SJCRH30 (cell line): ENCODE measurements around the gene HAVCR1. TPM values are rescaled to one million over a fixed set of nuclear protein-coding genes. Genes with fewer than 3 reads are reported as not detected.
"Not testable (repeated sequence)": the region's sequence is repeated elsewhere in the genome, so short reads cannot be mapped to it uniquely, and the experiment has no call there.

Experiments used
- DNase-seq, 2 experiments: peaks; one replicate each; pipeline ENCODE4 v3.0.0-alpha.2; 2015 to 2020
- H3K27ac ChIP-seq: fragments of 250-450 bp; sonication (Bioruptor Pico); 2 replicates; pipeline ENCODE4 v1.5.1; 2020; ENCODE audit warnings: mild to moderate bottlenecking, moderate library complexity
- H3K27me3 ChIP-seq: fragments of 250-450 bp; sonication (Bioruptor Pico); 2 replicates; pipeline ENCODE4 v1.5.1; 2020; ENCODE audit warnings: mild to moderate bottlenecking, moderate library complexity
- H3K36me3 ChIP-seq: fragments of 250-450 bp; sonication (Bioruptor Pico); 2 replicates; pipeline ENCODE4 v1.5.1; 2020; ENCODE audit warnings: mild to moderate bottlenecking, moderate library complexity
- H3K4me1 ChIP-seq: fragments of 250-450 bp; sonication (Bioruptor Pico); 2 replicates; pipeline ENCODE4 v1.5.1; 2020; ENCODE audit warnings: mild to moderate bottlenecking, moderate library complexity
- H3K4me3 ChIP-seq: fragments of 250-450 bp; sonication (Bioruptor Pico); 2 replicates; pipeline ENCODE4 v1.5.1; 2020; ENCODE audit warnings: mild to moderate bottlenecking, moderate library complexity
- H3K9me3 ChIP-seq: fragments of 250-450 bp; sonication (Bioruptor Pico); replicated peaks from 2 replicates; pipeline ENCODE4 v1.5.1; 2020; ENCODE audit warnings: mild to moderate bottlenecking, moderate library complexity
- total RNA-seq: library from RNA; depleted of rRNA; stranded (reverse); fragments of >200 nt; shearing (Covaris generic); gene quantifications from 2 replicates; pipeline ENCODE4 v1.2.3, GENCODE V29; 2014

Gene HAVCR1
- total RNA-seq, 1 experiment from 2014 or later, result 0.18 TPM

GRCh38 chr5:157033071-157033583 lies 25.8 kb downstream of the HAVCR1 start:
- H3K27ac ChIP-seq, result no peak overlapping the region
- no peaks in the 10 kb centered on the region for H3K4me1 ChIP-seq
- DNase-seq, result no peak
- no peak overlapping the region for H3K4me3 ChIP-seq
- H3K36me3 ChIP-seq, result no peaks in the 10 kb centered on the region
- H3K27me3 ChIP-seq, result 0 out of 2 replicates have a peak, but pooled peaks cover 5% of the 10 kb centered on the region
- H3K9me3 ChIP-seq, result no peaks in the 10 kb centered on the region

GRCh38 chr5:157030692-157031091 lies 28.2 kb downstream of the HAVCR1 start:
- H3K27me3 ChIP-seq, result 0 out of 2 replicates have a peak, but pooled peaks cover 3% of the 10 kb centered on the region
- no peaks in the 10 kb centered on the region for H3K4me1 ChIP-seq
- no peaks in the 10 kb centered on the region for H3K36me3 ChIP-seq
- no peak overlapping the region for H3K4me3 ChIP-seq
- no peak overlapping the region for H3K27ac ChIP-seq
- DNase-seq, result no peak
- no peaks in the 10 kb centered on the region for H3K9me3 ChIP-seq

DNA sequence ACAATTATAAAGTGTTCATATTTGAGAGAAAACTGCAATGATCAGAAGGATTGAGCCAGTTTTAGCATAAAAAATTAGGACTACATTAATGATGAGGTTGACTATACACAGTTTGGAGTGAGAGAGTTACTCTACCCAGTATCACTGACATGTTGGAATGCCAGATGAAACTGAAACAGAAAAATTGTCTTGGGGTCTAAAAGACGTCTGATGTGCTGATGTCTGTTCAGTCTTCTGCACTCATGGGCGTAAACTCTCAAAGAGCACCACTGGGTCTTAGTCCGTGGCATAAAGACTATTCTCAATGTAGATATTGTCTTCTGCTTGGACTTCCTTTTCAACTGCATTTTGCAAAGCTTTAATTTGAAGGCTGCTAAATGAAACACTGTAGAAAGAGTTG lies 29.5 kb downstream of the HAVCR1 start:
- no peaks in the 10 kb centered on the region for H3K27me3 ChIP-seq
- no peak for DNase-seq
- H3K4me1 ChIP-seq, result no peaks in the 10 kb centered on the region
- no peaks in the 10 kb centered on the region for H3K36me3 ChIP-seq
- no peaks in the 10 kb centered on the region for H3K9me3 ChIP-seq
- H3K27ac ChIP-seq, result no peak overlapping the region
- no peak overlapping the region for H3K4me3 ChIP-seq

DNA sequence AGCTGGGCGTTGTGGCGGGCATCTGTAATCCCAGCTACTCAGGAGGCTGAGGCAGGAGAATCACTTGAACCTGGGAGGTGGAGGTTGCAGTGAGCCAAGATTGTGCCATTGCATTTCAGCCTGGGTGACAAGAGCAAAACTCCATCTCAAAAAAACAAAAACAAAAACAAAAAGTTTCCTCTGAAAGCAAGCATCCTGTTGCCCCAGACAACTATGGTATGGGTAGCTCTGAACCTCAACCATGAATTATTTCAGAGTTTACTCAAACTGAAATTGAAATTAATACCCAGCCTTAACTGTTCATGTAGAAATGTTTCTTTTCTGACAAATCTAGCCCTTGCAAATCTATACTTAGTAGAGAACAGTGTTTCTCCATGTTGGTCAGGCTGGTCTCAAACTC lies 31.3 kb downstream of the HAVCR1 start:
- DNase-seq, H3K4me3 ChIP-seq: not testable (repeated sequence)

GRCh38 chr5:157026789-157027424 lies 32.0 kb downstream of the HAVCR1 start:
- no peaks in the 10 kb centered on the region for H3K9me3 ChIP-seq
- no peak overlapping the region for H3K4me3 ChIP-seq
- no peaks in the 10 kb centered on the region for H3K4me1 ChIP-seq
- H3K36me3 ChIP-seq, result no peaks in the 10 kb centered on the region
- no peaks in the 10 kb centered on the region for H3K27me3 ChIP-seq
- H3K27ac ChIP-seq, result no peak overlapping the region
- peak in 1 of 2 experiments; percentile 17 for DNase-seq

More for the DNA sequence above, 31.3 kb downstream of the HAVCR1 start:
- not testable (repeated sequence) for H3K27me3 ChIP-seq, H3K27ac ChIP-seq, H3K4me1 ChIP-seq, H3K36me3 ChIP-seq, H3K9me3 ChIP-seq

GRCh38 chr5:157025093-157025698 lies 33.7 kb downstream of the HAVCR1 start:
- Histone ChIP-seq H3K27me3 (no peaks in the 10 kb centered on the region), H3K9me3 (no peaks in the 10 kb centered on the region; the same call in 1 of the 2 replicates), H3K4me1 (no peaks in the 10 kb centered on the region), H3K27ac (no peak overlapping the region), H3K4me3 (no peak overlapping the region), H3K36me3 (no peaks in the 10 kb centered on the region)
- DNase-seq, result no peak

DNA sequence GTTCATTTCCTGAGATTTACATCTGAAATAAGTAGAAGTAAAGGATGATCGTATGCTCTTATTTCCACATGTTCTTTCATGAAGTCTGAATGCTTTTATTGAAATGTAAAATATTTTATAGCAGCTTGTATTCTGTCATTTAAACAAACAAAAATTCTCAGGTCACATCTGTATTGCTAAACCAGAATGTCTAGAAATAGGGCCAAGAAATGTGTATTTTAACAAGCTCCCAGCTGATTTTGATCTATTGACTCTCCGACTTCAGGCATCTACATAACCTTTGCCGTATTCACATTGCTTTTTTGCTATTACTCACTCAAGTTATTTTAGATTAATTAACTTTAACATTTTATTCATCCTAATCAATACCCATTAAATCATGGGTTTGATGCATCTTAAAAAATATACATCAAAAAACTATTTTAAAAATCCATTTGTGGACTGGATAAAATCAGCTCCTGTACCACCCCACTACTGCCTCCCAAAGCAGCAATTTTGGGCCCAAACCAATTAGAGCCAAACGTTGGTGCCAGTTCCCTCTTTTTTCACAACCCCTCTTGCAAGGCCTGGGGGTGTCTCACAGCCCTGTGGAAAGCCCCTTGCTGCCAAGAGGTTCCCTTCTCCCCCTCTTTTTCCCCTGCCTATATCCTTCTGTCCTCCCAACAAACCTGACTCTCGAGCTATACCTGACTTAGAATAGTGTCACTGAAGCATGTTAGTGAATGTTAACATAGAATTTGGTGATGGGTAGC lies 34.5 kb downstream of the HAVCR1 start:
- no peaks in the 10 kb centered on the region for H3K36me3 ChIP-seq
- no peak overlapping the region for H3K4me3 ChIP-seq
- H3K9me3 ChIP-seq, result no peaks in the 10 kb centered on the region; the same call in 1 of the 2 replicates
- no peak for DNase-seq
- H3K27ac ChIP-seq, result no peak overlapping the region
- H3K27me3 ChIP-seq, result no peaks in the 10 kb centered on the region
- H3K4me1 ChIP-seq, result no peaks in the 10 kb centered on the region

DNA sequence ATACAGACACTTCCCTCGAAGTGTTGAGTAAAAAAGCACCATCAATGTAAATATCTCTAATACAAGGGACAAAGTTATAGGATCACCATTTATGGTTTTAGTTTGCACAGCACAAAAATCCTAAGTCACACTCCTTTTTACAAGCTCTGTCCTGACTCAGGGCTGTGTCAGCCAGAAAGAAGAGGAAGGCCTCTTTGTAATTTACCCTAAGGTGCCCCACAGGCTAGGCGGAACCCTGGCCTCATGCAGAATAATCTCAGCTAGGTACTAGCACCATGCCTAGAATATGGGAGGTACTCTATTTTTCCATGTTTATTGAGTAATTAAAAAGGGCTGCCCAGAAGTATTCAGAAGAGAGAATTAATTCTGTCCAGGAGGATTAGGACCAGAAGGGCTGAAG lies 36.9 kb downstream of the HAVCR1 start:
- Histone ChIP-seq H3K36me3 (no peaks in the 10 kb centered on the region), H3K27ac (no peak overlapping the region), H3K9me3 (no peaks in the 10 kb centered on the region; the same call in 1 of the 2 replicates), H3K4me1 (no peaks in the 10 kb centered on the region), H3K4me3 (no peak overlapping the region), H3K27me3 (no peaks in the 10 kb centered on the region)
- DNase-seq, result no peak

GRCh38 chr5:157020511-157021222 lies 38.2 kb downstream of the HAVCR1 start:
- H3K27me3 ChIP-seq, result no peaks in the 10 kb centered on the region
- no peaks in the 10 kb centered on the region for H3K4me1 ChIP-seq
- DNase-seq, result peak in 1 of 2 experiments; percentile 29
- no peaks in the 10 kb centered on the region; the same call in 1 of the 2 replicates for H3K9me3 ChIP-seq
- no peaks in the 10 kb centered on the region for H3K36me3 ChIP-seq
- H3K4me3 ChIP-seq, result no peak overlapping the region
- H3K27ac ChIP-seq, result no peak overlapping the region

DNA sequence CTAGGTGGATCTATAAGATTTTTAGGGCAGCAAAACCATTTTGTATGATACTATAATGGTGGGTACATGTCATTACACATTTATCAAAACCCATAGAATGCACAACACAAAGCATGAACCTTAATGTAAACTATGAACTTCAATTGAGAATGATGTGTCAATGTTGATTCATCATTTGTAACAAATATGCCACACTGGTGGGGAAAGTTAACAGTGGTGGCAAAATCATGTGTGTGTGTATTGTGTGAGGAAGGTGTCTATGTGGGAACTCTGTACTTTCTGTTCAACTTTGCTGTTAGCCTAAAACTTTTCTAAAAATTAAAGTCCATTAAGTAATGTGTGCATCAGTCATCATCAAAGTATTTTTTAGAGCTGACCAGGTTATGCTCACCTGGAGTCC lies 38.9 kb downstream of the HAVCR1 start:
- Histone ChIP-seq H3K27ac (no peak overlapping the region), H3K9me3 (no peaks in the 10 kb centered on the region; the same call in 1 of the 2 replicates), H3K36me3 (no peaks in the 10 kb centered on the region), H3K4me1 (no peaks in the 10 kb centered on the region), H3K27me3 (no peaks in the 10 kb centered on the region), H3K4me3 (no peak overlapping the region)
- no peak for DNase-seq

GRCh38 chr5:157014143-157014542 lies 44.8 kb downstream of the HAVCR1 start:
- not testable (repeated sequence) for H3K4me3 ChIP-seq, H3K9me3 ChIP-seq, H3K36me3 ChIP-seq, H3K27ac ChIP-seq, H3K27me3 ChIP-seq, H3K4me1 ChIP-seq, DNase-seq

GRCh38 chr5:157006262-157006661 lies 52.7 kb downstream of the HAVCR1 start:
- Histone ChIP-seq H3K27ac (no peak overlapping the region), H3K9me3 (no peaks in the 10 kb centered on the region), H3K4me3 (no peak overlapping the region), H3K27me3 (no peaks in the 10 kb centered on the region), H3K36me3 (no peaks in the 10 kb centered on the region), H3K4me1 (no peaks in the 10 kb centered on the region)
- DNase-seq, result no peak

DNA sequence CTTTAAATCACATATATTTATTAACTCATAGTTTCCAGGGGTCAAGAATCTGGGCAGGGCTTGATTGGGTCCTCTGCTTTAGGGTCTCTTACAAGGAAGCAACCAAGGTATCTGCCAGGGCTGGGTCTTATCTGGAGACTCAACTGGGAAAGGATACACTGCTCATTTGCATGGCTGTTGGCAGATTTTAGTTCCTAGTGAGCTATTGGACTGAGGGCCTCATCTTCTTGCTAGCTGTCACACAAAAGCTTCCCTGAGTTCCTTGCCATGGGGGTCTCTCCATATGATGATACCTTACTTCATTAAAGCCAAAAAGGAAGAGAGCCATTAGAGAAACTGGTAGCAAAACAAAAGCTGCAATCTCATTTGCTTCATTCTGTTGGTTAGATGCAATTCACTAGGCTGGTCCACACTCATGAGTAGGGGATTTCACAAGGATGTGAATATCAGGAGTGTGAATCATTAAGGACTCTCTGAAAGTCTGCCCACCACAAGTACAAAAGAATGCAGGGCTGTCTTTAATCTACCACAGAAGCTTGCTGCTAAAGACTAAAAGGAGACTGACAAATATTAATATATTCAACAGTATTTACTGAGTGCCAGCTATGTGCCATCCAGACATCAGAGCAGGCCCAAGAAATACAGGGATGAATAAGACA lies 53.9 kb downstream of the HAVCR1 start:
- DNase-seq, result no peak
- Histone ChIP-seq H3K4me3 (no peak overlapping the region), H3K4me1 (no peaks in the 10 kb centered on the region), H3K27me3 (no peaks in the 10 kb centered on the region), H3K9me3 (no peaks in the 10 kb centered on the region), H3K27ac (no peak overlapping the region), H3K36me3 (no peaks in the 10 kb centered on the region)

GRCh38 chr5:156991714-156992113 lies 67.2 kb downstream of the HAVCR1 start:
- no peak for DNase-seq
- Histone ChIP-seq H3K27me3 (no peaks in the 10 kb centered on the region), H3K36me3 (no peaks in the 10 kb centered on the region), H3K4me3 (no peak overlapping the region), H3K4me1 (no peaks in the 10 kb centered on the region), H3K9me3 (no peaks in the 10 kb centered on the region), H3K27ac (no peak overlapping the region)
